HG03342 (cell line): ENCODE results near the gene SHKBP1.
"Not testable (repeated sequence)": the region's sequence is repeated elsewhere in the genome, so short reads cannot be mapped to it uniquely, and the experiment has no call there.

Experiments used
- ATAC-seq: cut with Tn5 transposase; IDR thresholded peaks from one replicate; pipeline ENCODE4 v1.9.1; 2021; ENCODE audit warnings: mild to moderate bottlenecking, moderate library complexity; ENCODE audit not compliant: unreplicated experiment

Gene SHKBP1

DNA sequence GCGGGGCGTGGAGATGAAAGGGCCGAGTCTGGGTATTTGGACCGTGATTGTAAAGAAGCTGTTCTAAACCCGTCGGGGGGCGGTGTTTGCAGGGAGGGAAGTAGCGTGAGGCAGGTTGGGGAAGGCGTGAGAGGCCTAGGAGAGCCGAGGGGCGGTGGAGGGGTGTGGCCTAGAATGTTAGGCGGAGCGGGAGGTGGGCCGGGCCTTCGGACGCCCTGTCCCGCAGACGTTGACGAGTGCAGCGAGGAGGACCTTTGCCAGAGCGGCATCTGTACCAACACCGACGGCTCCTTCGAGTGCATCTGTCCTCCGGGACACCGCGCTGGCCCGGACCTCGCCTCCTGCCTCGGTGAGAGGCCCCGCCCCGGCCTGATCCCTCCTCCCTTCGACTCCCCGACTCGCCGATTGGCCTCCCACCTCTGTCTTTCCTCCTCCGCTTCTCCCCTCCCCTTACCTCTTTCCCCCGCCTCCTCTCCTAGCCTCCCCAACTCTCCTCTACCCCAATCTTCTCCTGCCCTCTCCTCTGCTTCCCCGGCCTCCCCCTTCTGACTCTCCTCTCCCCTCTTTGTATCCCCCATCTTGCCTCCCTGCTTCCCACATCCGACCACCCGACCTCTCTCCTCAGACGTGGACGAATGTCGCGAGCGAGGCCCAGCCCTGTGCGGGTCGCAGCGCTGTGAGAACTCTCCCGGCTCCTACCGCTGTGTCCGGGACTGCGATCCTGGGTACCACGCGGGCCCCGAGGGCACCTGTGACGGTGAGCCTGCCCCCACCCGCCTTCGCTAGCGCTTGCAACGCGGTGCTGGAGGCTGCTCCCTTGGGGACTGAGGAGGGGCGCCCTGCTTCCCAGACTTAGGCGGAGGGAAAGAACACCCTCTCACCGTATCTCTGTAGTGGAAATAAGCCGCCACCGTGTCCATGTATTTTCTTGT, 37.3 kb downstream of the SHKBP1 start:
- ATAC-seq = peak; percentile 37

DNA sequence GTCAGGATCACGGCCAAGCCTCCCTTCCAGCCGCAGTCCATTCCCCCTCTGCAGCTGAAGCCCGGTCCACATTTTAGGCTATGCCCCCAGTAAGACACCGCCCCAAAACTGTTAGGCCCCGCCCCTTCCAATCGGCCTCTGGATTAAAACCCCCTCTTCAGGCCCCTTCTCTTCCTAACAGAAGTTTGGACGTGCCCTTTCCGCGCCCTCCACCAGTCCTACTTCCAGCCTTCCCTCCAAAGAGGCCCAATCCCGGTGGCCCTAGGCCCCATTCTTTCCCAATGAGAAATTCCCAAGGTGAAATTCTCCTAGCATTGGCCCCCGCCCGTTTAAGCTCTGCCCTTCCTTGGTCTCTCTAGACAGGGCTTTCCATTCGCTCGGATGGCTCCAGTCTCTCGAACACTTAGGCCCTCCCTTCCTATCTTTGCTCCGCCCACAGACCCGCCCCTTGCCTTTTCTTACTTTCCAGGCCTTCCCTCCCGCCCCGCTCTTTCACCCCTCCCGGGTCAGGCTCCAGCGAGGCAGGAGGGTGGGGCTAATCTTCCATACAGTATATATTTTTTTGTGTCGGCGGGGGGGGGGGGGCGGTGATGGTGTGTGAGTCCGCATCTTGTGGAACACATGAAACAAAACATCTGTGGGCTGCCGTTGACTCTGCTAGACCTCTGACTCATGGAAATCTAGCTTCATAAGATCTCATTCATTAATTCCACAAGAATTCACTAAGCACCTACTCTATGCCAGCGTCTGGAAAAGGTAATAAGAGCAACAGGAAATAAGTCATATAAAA, 38.1 kb downstream of the SHKBP1 start:
- no peak for ATAC-seq

DNA sequence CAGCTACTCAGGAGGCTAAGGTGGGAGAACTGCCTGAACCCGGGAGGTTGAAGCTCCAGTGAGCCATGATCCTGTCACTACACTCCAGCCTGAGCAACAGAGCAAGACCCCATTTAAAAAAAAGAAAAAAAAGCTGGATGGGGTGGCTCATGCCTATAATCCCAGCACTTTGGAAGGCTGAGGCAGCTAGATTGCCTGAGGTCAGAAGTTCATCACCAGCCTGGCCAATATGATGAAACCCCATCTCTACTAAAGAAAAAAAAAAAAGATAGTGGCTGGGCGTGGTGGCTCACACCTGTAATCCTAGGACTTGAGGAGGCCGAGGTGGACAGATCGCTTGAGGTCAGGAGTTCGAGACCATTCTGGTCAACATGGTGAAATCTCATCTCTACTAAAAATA, 39.5 kb downstream of the SHKBP1 start:
- no peak for ATAC-seq

DNA sequence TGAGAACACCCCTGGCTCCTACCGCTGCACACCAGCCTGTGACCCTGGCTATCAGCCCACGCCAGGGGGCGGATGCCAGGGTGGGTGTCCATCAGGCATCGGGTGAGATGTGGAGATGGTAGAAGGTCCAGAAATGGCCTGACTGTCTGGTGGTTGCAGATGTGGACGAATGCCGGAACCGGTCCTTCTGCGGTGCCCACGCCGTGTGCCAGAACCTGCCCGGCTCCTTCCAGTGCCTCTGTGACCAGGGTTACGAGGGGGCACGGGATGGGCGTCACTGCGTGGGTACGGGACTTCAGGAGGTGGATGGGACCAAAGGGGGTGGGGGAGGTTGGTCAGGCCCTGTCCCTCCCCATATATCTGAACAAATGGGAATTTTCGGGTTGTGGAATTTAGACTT, 40.3 kb downstream of the SHKBP1 start:
- no peak for ATAC-seq

DNA sequence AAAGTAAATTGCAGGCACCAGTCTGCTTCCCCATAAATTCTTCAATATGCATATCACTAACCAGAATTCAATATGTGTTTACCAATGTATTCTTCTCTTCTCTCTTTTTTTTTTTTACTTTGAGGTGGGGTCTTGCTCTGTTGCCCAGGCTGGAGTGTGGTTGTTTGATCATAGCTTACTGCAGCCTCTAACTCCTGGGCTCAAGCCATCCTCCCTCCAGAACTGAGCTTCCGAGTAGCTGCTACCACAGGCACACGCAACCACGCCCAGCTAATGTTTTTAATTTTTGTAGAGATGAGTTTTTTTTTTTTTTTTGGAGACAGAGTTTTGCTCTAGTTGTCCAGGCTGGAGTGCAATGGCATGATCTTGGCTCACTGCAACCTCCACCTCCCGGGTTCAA, 41.3 kb downstream of the SHKBP1 start:
- ATAC-seq = no peak

DNA sequence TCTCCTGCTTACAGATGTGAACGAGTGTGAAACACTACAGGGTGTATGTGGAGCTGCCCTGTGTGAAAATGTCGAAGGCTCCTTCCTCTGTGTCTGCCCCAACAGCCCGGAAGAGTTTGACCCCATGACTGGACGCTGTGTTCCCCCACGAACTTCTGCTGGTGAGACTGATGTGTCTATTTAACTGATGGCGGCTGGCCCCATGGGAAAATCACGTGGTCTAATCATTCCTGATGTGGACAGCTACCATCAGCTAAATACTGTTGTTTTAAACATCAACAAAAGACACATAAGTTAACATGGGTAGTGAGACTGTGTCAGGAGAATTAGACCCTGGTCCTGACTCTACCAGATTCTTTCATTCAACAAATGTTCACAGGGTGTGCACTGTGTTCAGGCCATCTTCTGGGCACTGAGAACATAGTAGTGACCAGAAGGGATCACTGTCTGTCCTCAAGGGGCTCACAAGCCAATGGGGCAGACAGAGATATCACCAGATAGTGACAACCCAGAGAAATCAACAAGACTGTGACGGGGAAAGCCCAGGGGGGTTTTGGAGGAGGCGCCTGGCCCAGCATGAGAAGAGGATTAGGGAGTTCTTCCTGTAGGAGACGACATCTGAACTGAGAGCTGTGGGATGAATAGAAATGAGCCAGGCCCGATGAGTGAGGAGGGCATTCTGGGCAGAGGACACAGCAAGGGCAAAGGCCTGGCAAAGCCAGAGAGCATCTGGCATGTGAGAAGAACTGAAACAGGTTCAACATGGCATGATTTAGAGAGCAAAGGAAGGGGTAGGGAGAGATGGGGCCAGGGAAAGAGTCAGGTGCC, 42.9 kb downstream of the SHKBP1 start:
- ATAC-seq = no peak

DNA sequence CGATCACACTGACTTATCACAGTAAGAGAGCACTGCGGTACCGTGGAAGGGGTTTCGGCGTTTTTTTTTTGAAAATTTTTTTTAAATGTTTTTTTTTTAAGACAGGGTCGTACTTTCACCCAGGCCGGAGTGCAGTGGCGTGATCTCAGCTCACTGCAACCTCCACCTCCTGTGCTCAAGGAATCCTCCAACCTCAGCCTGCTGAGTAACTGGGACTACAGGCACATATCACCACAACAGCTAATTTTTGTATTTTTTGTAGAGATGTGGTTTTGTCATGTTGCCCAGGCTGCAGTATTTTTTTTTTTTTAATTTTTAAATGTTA, 43.5 kb downstream of the SHKBP1 start:
- no peak for ATAC-seq

DNA sequence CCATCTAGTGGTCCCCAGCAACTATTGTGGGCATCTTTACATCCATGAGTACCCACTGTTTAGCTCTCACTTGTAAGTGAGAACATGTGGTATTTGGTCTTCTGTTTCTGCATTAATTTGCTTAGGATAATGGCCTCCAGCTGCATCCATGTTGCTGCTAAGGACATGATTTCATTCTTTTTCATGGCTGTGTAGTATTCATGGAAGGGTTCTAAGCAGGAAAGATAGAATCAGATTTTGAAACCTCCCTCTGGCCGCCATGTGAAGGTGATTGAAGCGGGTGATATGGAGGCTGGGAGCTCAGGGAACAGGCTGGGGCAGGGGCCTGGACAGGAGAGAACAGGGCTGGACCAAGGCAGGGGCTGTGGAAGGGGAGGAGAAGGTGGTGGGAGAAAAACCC, 44.6 kb downstream of the SHKBP1 start:
- ATAC-seq = no peak

DNA sequence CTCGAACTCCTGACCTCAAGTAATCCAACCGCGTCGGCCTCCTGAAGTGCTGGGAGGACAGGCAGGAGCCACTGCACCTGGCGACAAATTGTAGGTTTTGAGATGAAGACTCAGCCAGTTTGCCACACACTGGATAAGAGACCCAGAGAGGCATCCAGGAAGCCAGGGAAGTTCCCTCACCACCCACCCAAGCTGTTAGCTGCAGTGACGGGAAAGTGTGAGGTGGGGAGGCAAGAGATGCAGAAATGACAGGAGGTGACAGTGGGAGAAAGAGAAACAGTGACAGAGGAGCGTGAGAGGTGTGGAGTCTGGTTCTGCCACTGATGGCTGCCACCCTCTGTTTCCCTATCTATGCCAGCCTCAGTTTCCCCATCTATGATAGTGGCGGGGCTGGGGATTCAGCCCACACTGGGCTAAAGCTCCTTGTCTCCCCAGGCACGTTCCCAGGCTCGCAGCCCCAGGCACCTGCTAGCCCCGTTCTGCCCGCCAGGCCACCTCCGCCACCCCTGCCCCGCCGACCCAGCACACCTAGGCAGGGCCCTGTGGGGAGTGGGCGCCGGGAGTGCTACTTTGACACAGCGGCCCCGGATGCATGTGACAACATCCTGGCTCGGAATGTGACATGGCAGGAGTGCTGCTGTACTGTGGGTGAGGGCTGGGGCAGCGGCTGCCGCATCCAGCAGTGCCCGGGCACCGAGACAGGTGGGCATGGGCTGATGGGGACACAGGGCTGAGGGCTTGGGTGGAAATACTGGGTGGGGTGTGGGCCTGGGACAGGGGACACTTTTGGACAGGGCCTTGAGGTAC, 45.5 kb downstream of the SHKBP1 start:
- ATAC-seq = no peak

DNA sequence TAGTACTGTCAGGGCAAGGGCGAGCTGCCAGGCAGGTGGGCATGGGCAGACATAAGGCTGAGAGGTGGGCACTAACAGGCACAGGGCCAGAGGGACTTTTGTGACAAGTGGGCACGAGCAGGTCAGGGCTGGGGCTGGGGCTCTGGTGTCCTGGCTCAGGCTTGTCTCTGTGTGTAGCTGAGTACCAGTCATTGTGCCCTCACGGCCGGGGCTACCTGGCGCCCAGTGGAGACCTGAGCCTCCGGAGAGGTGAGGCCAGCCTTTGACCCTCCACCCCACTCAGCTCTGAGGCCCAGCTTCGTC, 46.1 kb downstream of the SHKBP1 start:
- ATAC-seq = no peak

DNA sequence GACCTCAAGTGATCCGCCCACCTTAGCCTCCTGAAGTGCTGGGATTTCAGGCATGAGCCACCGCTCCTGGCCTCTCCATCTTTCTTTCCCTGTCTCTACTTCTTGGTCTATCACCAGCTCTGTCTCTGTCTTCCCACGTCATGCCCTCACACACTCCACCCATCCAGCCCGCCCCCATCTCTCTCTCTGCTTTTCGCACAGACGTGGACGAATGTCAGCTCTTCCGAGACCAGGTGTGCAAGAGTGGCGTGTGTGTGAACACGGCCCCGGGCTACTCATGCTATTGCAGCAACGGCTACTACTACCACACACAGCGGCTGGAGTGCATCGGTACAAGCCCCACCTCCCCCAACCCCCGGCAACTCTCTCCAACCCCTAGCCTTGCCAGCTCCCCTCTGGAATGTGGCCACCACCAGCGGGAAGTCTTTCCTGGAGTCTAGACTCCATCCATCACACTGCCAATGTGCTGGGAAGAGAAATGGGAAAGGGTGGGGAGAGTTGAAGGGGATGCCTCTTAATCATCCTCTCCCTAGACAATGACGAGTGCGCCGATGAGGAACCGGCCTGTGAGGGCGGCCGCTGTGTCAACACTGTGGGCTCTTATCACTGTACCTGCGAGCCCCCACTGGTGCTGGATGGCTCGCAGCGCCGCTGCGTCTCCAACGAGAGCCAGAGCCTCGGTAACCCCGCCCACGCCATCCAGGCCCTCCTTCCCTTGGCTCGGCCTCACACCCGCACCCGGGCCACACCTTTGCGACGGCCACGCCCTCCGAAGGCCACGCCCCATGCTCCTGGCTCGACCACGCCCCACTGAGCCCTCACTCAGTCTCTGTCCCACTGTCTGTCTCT, 47.0 kb downstream of the SHKBP1 start:
- no peak for ATAC-seq

DNA sequence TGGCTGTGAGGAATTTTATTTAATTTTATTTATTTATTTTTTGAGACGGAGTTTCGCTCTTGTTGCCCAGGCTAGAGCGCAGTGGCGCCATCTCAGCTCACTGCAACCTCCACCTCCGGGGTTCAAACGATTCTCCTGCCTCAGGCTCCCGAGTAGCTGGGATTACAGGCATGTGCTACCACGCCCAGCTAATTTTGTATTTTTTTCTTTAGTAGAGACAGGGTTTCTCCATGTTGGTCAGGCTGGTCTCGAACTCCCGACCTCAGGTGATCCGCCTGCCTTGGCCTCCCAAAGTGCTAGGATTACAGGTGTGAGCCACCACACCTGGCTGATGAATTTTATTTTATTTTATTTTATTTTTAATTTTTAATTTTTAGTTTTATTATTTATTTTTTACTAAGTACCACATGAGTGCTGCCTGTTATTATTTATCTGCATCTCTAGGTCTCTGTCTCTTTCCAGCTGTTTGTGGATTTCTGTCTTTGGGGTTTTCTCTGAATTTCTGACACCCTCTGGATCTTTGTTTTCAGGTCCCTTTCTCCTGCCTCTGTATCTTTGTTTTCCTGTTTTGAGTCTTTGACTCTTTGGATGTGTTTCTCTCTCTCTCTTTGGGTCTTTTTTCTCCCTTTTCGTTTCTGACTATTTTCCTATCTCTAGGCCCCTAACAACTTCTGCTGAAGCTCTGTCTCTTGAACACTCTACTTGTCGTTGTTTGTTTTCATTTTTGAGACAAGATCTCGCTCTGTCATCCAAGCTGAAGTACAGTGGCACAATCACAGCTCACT, 47.9 kb downstream of the SHKBP1 start:
- not testable (repeated sequence) for ATAC-seq

DNA sequence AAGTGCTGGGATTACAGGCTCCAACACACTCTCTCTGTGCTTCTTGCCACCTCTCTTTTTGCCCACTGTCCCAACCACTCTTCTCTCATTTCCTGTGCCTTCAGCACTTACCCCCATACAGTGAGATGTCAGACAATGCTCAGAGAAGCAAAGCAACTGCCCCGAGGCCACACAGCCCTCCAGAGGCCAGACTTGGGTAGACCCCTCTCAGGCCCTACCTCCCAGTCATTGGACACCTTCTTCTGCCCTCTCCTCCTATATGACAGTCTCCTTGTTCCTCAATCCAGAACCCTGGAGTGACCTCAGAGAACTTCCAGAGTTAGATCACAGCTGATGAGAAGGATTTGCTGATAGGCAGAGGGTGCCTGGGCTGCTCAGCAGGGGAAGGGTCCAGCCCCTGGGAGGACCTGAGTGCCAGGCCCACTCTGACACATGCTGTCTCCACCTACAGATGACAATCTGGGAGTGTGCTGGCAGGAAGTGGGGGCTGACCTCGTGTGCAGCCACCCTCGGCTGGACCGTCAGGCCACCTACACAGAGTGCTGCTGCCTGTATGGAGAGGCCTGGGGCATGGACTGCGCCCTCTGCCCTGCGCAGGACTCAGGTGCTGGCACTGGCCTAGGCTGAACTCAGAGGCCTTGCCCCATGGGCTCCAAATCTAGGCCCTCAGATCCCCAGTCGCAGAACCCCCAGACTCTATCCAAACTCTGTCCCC, 48.9 kb downstream of the SHKBP1 start:
- ATAC-seq = no peak

DNA sequence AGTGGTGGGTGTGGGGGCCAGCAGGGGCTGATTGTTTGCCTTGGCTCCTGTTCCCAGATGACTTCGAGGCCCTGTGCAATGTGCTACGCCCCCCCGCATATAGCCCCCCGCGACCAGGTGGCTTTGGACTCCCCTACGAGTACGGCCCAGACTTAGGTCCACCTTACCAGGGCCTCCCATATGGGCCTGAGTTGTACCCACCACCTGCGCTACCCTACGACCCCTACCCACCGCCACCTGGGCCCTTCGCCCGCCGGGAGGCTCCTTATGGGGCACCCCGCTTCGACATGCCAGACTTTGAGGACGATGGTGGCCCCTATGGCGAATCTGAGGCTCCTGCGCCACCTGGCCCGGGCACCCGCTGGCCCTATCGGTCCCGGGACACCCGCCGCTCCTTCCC, 50.2 kb downstream of the SHKBP1 start:
- no peak for ATAC-seq

DNA sequence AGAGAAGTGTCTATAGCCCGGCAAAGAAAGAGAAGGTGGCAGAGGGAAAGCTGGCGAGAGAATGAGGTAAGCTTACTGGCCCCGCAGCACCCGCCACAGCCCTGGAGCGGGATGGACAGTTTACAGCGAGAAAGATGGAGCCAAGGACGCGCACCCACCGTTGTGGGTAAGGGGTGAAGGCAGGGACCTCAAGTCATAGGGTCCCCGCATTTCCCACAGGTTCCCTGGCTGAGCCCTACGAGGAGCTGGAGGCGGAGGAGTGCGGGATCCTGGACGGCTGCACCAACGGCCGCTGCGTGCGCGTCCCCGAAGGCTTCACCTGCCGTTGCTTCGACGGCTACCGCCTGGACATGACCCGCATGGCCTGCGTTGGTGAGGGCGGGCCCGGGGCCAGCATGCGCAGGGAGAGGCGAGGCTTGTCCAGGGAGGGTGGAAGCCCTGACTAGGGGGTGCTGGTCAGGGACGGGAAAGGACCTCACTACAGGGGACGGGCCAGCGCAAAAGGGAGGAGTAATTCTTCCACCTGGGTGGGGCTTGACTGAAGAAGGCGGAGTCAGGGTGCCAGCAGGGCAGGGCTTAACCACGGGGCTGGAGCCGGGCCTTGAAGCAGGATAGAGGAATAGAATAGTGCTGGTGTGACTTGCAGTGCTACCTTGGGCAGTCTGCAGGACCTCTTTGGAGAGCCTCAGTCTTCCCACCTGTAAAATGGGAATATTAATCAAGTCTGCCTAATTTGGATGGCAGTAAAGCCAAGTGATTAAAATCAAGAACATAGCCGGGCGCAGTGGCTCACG, 51.0 kb downstream of the SHKBP1 start:
- ATAC-seq = no peak

DNA sequence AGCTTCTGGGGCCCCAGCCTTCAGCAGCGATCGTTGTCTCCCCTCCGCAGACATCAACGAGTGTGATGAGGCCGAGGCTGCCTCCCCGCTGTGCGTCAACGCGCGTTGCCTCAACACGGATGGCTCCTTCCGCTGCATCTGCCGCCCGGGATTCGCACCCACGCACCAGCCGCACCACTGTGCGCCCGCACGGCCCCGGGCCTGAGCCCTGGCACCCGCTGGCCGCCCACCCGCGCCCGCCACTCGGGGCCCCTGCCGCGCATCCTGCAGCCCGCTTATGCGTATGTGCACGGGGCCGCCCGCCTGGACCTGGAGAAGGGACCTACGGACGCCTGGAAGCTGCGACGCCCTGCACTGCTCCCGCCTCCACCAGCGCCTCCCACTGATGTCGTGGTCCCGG, 52.7 kb downstream of the SHKBP1 start:
- no peak for ATAC-seq

DNA sequence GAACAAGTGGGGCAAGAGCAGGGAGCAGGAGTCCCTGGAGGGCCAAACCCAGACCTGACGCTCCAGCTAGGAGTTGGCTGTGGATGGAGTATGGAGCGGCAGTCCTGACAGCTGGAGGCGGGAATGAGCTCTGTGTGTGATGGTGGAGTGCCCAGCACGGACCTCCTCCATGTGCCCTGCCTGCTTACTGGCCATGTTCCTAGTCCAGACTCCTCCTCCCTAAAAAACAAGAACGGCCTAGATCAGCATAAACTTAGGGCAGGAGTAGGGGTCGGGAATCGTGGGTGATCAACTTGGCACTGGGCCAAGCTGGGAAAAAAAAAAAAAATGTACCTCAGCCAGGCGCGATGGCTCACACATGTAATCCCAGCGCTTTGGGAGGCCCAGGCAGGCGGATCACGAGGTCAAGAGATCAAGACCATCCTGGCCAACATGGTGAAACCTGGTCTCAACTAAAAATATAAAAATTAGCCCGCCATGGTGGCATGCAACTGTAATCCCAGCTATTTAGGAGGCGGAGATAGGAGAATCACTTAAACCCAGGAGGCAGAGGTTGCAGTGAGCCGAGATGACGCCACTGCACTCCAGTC, 54.0 kb downstream of the SHKBP1 start:
- no peak for ATAC-seq
